HepG2 (cell line): ENCODE results near the gene CTCF. TPM values are rescaled to one million over a fixed set of nuclear protein-coding genes. Genes with fewer than 3 reads are reported as not detected.

Experiments used
- ATF5 ChIP-seq: sonication (generic); formaldehyde crosslinking; IDR thresholded peaks from 2 replicates; pipeline ENCODE4 v1.4.0; 2020; ENCODE audit warnings: mild to moderate bottlenecking, low read depth, missing genetic modification reagents
- EP300 ChIP-seq, 3 experiments: sonication (generic) in 1 of 3; formaldehyde crosslinking in 1 of 3; IDR thresholded peaks; 2 replicates each; pipeline versions ENCODE4 v1.5.1 to v1.6.1; 2011 to 2020; ENCODE audit warnings: low read depth in 2 of 3, low read length in 2 of 3, borderline replicate concordance in 1 of 3, improper control_type of control experiment in 1 of 3, mild to moderate bottlenecking in 1 of 3, missing genetic modification reagents in 1 of 3, moderate library complexity in 1 of 3
- FIP1L1 ChIP-seq: fragments of 200-400 bp; formaldehyde crosslinking; IDR thresholded peaks from 2 replicates; pipeline ENCODE4 v1.6.1; 2018; ENCODE audit warnings: low read depth, mild to moderate bottlenecking, low read length, moderate library complexity, borderline replicate concordance; ENCODE audit not compliant: insufficient read depth
- FOSL1 ChIP-seq: sonication (generic); formaldehyde crosslinking; IDR thresholded peaks from 2 replicates; pipeline ENCODE4 v1.9.0; 2021; ENCODE audit warnings: missing genetic modification reagents, borderline replicate concordance
- FOXC1 ChIP-seq: sonication (generic); formaldehyde crosslinking; IDR thresholded peaks from 2 replicates; pipeline ENCODE4 v1.8.0; 2022; ENCODE audit warnings: mild to moderate bottlenecking, missing genetic modification reagents, borderline replicate concordance
- GABPA ChIP-seq, 2 experiments: IDR thresholded peaks; 2 replicates each; pipeline ENCODE4 v1.6.1; 2011 to 2016; ENCODE audit warnings: low read depth in 2 of 2, low read length in 1 of 2, missing biosample characterization in 1 of 2, missing genetic modification characterization in 1 of 2
- GATA4 ChIP-seq: sonication (generic); IDR thresholded peaks from 2 replicates; pipeline ENCODE4 v1.6.1; 2016; ENCODE audit warnings: antibody characterized with exemption, low read depth, borderline replicate concordance
- HCFC1 ChIP-seq: fragments of 150-350 bp; IDR thresholded peaks from 2 replicates; pipeline ENCODE4 v1.6.1; 2014; ENCODE audit warnings: low read depth, low read length
- MXD3 ChIP-seq: IDR thresholded peaks from 2 replicates; pipeline ENCODE4 v1.6.1; 2016; ENCODE audit warnings: mild to moderate bottlenecking, missing biosample characterization, missing genetic modification reagents
- NFAT5 ChIP-seq: sonication (generic); formaldehyde crosslinking; IDR thresholded peaks from 2 replicates; pipeline ENCODE4 v1.4.0; 2020; ENCODE audit warnings: missing genetic modification reagents
- NFE2L1 ChIP-seq: sonication (generic); formaldehyde crosslinking; IDR thresholded peaks from 2 replicates; pipeline ENCODE4 v1.4.0; 2020; ENCODE audit warnings: missing genetic modification reagents, mild to moderate bottlenecking, borderline replicate concordance
- PRMT3 ChIP-seq: sonication (generic); formaldehyde crosslinking; IDR thresholded peaks from 2 replicates; pipeline ENCODE4 v1.8.1; 2022; ENCODE audit warnings: low read depth, mild to moderate bottlenecking, moderate library complexity, missing genetic modification reagents, borderline replicate concordance
- TAF1 ChIP-seq: sonication (generic); formaldehyde crosslinking; IDR thresholded peaks from 2 replicates; pipeline ENCODE4 v1.4.0; 2020; ENCODE audit warnings: missing genetic modification reagents
- TBX2 ChIP-seq: sonication (generic); formaldehyde crosslinking; IDR thresholded peaks from 2 replicates; pipeline ENCODE4 v1.5.0; 2020; ENCODE audit warnings: missing genetic modification reagents, mild to moderate bottlenecking, borderline replicate concordance
- THAP8 ChIP-seq: sonication (generic); formaldehyde crosslinking; IDR thresholded peaks from 2 replicates; pipeline ENCODE4 v1.5.1; 2020; ENCODE audit warnings: missing genetic modification reagents, mild to moderate bottlenecking, borderline replicate concordance
- YEATS2 ChIP-seq: sonication (generic); formaldehyde crosslinking; IDR thresholded peaks from 2 replicates; pipeline ENCODE4 v1.4.0; 2020; ENCODE audit warnings: missing genetic modification reagents, borderline replicate concordance
- ZNF441 ChIP-seq: sonication (generic); formaldehyde crosslinking; IDR thresholded peaks from 2 replicates; pipeline ENCODE4 v1.7.0; 2021; ENCODE audit warnings: missing genetic modification reagents, borderline replicate concordance
- ZNF607 ChIP-seq: sonication (generic); formaldehyde crosslinking; IDR thresholded peaks from 2 replicates; pipeline ENCODE4 v1.5.1; 2020; ENCODE audit warnings: missing genetic modification reagents, mild to moderate bottlenecking, borderline replicate concordance
- ZNF703 ChIP-seq: sonication (generic); formaldehyde crosslinking; IDR thresholded peaks from 2 replicates; pipeline ENCODE4 v1.5.1; 2020; ENCODE audit warnings: missing genetic modification reagents, mild to moderate bottlenecking, moderate library complexity, borderline replicate concordance
- ZZZ3 ChIP-seq: sonication (generic); formaldehyde crosslinking; IDR thresholded peaks from 2 replicates; pipeline ENCODE4 v1.4.0; 2020; ENCODE audit warnings: missing genetic modification reagents, mild to moderate bottlenecking, borderline replicate concordance
- polyA plus RNA-seq, 8 experiments: library from polyadenylated mRNA; depleted of rRNA in 3 of 8; stranded (reverse) in 7 of 8; unstranded in 1 of 8; fragments of >200 nt; fragmentation: Illumina TruSeq in 4 of 8; extraction: Trizol in 4 of 8; gene quantifications; 2 replicates each; pipeline versions ENCODE4 v1.2.1 to v1.2.3, GENCODE V29; 2011 to 2016; ENCODE audit warnings: low read depth in 4 of 8, missing spikeins in 1 of 8, mixed read lengths in 1 of 8; ENCODE audit not compliant: insufficient read depth in 1 of 8
- total RNA-seq, 5 experiments: library from RNA; depleted of rRNA; stranded (reverse); fragments of >200 nt; fragmentation: Illumina TruSeq; extraction: Trizol; gene quantifications; 2 replicates each; pipeline ENCODE4 v1.2.3, GENCODE V29; 2016; ENCODE audit warnings: low read depth in 1 of 5

The CTCF gene
- total and polyA plus RNA-seq, 2 of the 13 experiments (the other 11 are each of a cell fraction or from before 2014, with no cell fraction given), result 19.5 to 37.5 TPM

- no peak for TF ChIP-seq THAP8 (CRISPR knock-in tag)
- TF ChIP-seq ATF5 (CRISPR knock-in tag), result 0 out of 2 replicates have a peak, but pooled peaks have one; percentile 60
- no peak for TF ChIP-seq ZNF703
- peak; percentile 30 for TF ChIP-seq NFAT5 (CRISPR knock-in tag)
- no peak for TF ChIP-seq PRMT3 (CRISPR knock-in tag)
- TF ChIP-seq FIP1L1, result no peak
- peak; percentile 78 for TF ChIP-seq TBX2 (CRISPR knock-in tag)
- TF ChIP-seq FOSL1 (CRISPR knock-in tag), result no peak
- peak; percentile 60 for TF ChIP-seq MXD3
- TF ChIP-seq TAF1 (CRISPR knock-in tag), result peak; percentile 85
- TF ChIP-seq ZZZ3 (CRISPR knock-in tag), result peak; percentile 64; the same call in 1 of the 2 replicates
- TF ChIP-seq YEATS2 (CRISPR knock-in tag), result peak; percentile 91
- no peak for TF ChIP-seq EP300 (IDR thresholded peaks at IDR 0.05; ENCODE audit: low read depth in 2 of 2, low read length in 2 of 2)
- TF ChIP-seq EP300 (CRISPR knock-in tag; IDR thresholded peaks at IDR 0.05; ENCODE audit: borderline replicate concordance), result 0 out of 2 replicates have a peak, but pooled peaks have one; percentile 36
- TF ChIP-seq NFE2L1 (CRISPR knock-in tag), result peak; percentile 78; the same call in 1 of the 2 replicates
- TF ChIP-seq HCFC1, result no peak; the same call in 1 of the 2 replicates
- TF ChIP-seq ZNF441 (CRISPR knock-in tag), result peak; percentile 73; the same call in 1 of the 2 replicates
- TF ChIP-seq FOXC1 (CRISPR knock-in tag), result peak; percentile 87; the same call in 1 of the 2 replicates
- no peak for TF ChIP-seq GABPA (IDR thresholded peaks at IDR 0.05; ENCODE audit: low read depth, low read length)
- TF ChIP-seq GABPA (CRISPR knock-in tag; IDR thresholded peaks at IDR 0.05; ENCODE audit: low read depth), result peak; percentile 85
- peak; percentile 64; the same call in 1 of the 2 replicates for TF ChIP-seq GATA4
- peak; percentile 57 for TF ChIP-seq ZNF607 (CRISPR knock-in tag)
These were observed 97.6 kb downstream of the CTCF start, which contains the start of gene ACD (continued) for GRCh38 chr16:67659675-67660563.
